Mucosa of descending colon (tissue), 3 donors: ENCODE results near the gene POLD1. TPM values are rescaled to one million over a fixed set of nuclear protein-coding genes. Genes with fewer than 3 reads are reported as not detected.

ENCODE experiments used
- ATAC-seq: fragments of 200-7000 bp; cut with Tn5 transposase; one replicate; pipeline ENCODE4 v1.9.1; 2020; ENCODE audit warnings: mild to moderate bottlenecking, moderate library complexity
- DNase-seq, 3 donors: peaks; one replicate each; pipeline ENCODE4 v3.0.0-alpha.2; 2020
- H3K36me3 ChIP-seq: fragments of 200-600 bp; one replicate; pipeline ENCODE4 v1.8.0; 2021; ENCODE audit warnings: low read depth, mild to moderate bottlenecking
- H3K4me1 ChIP-seq: fragments of 200-600 bp; one replicate; pipeline ENCODE4 v1.8.0; 2021; ENCODE audit warnings: low read depth, mild to moderate bottlenecking
- H3K4me3 ChIP-seq: fragments of 200-600 bp; one replicate; pipeline ENCODE4 v1.8.0; 2021; ENCODE audit warnings: mild to moderate bottlenecking
- H3K9me3 ChIP-seq: fragments of 200-600 bp; one replicate; pipeline ENCODE4 v1.8.0; 2021; ENCODE audit warnings: mild to moderate bottlenecking
- CTCF ChIP-seq: fragments of 200-600 bp; IDR thresholded peaks from one replicate; pipeline ENCODE4 v1.8.0; 2022; ENCODE audit warnings: antibody characterized with exemption, mild to moderate bottlenecking
- intact Hi-C, 2 donors: fragments of 100-400 bp; cut with DNase I in 1 of 2; cut with micrococcal nuclease in 1 of 2; formaldehyde crosslinking; loops; one replicate each; pipeline versions ENCODE4 v1.11.0 to v1.11.1; 2022; cut with DNase I, micrococcal nuclease
- total RNA-seq, 3 donors: library from RNA; stranded (reverse); fragmentation: NEBNext Ultra II Directional in 2 of 3; extraction: Animal tissue kit (Norgen Biotek cat#: 25700) in 2 of 3; gene quantifications; one replicate each; pipeline versions ENCODE4 v1.2.1 to v1.2.4, GENCODE V29; 2021 to 2023
- donor health status: DM: no; HTN: no; CAD: no; lungs with moderate emphysema.
- donor health status: DM: no; HTN: no; CAD: no.
- donor health status: DM: no; HTN: yes; CAD: no.

POLD1 gene
- total RNA-seq, 3 donors from 2014 or later = 20.8 to 27.9 (median 22.9) TPM

GRCh38 chr19:50466706-50467039 lies 82.5 kb downstream of the POLD1 start:
- DNase-seq = peak in 1 of 3 donors; percentile 29
- ATAC-seq = no peak
- no peak overlapping the region for H3K4me3 ChIP-seq
- intact Hi-C loops = loop anchor here in 1 of 2 donors (10.0 kb wide), 1 partner anchor 102 kb away; the partner anchor contains the start of gene NAPSA
- H3K4me1 ChIP-seq = no peaks in the 10 kb centered on the region
- no peaks in the 10 kb centered on the region for H3K9me3 ChIP-seq
- TF ChIP-seq CTCF = no peak
- no peaks in the 10 kb centered on the region for H3K36me3 ChIP-seq

DNA sequence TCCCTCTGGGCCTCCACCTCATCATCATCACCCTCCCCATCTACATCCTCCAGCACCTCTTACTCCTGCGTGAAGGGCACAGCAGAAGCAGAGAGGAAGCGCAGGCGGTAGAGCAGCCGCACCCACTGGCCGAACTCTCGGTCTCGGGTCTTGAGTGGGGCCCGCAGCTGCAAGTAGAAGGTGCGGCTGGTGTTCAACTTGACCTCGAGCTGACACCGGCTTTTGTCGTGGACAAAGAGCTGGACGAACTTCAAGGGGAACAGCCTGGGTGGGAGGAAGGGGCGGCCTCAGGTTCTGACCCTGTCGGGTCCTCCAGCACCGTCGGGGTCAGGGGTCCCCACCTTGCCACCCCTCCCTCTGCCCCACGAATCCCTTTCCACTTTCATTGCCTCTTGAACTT lies 83.4 kb downstream of the POLD1 start:
- DNase-seq (no peak), ATAC-seq (no peak)
- no peaks in the 10 kb centered on the region for H3K36me3 ChIP-seq
- no peak for TF ChIP-seq CTCF
- H3K4me1 ChIP-seq = no peaks in the 10 kb centered on the region
- no peaks in the 10 kb centered on the region for H3K9me3 ChIP-seq
- H3K4me3 ChIP-seq = no peak overlapping the region
- intact Hi-C loops = loop anchor here in 1 of 2 donors (10.0 kb wide), 1 partner anchor 103 kb away; the partner anchor contains the start of gene NAPSA

Other genes with a start within 250 kb of the POLD1 start
- not detected for gene IZUMO2, start 221.1 kb upstream of the POLD1 start, total RNA-seq
- 100 to 1,000 TPM; 268 to 606 (median 586) TPM for gene MYH14, start 180.7 kb upstream of the POLD1 start, total RNA-seq
- gene KCNC3, start 55.0 kb upstream of the POLD1 start, total RNA-seq = 1 to 10 TPM in 2 of 3 donors, under 1 TPM in 1; 0.49 to 1.5 (median 1.1) TPM
- 1 to 10 TPM; 1.8 to 3.2 (median 2.0) TPM for gene NAPSA, start 18.7 kb upstream of the POLD1 start, total RNA-seq
- gene NR1H2, start 7.9 kb upstream of the POLD1 start, total RNA-seq = 10 to 100 TPM; 69.7 to 99.5 (median 85.0) TPM
- gene SPIB, start 34.6 kb downstream of the POLD1 start, total RNA-seq = 10 to 100 TPM; 21.5 to 83.1 (median 61.6) TPM
- under 1 TPM in 2 of 3 donors, not detected in 1; 0.10 to 0.14 TPM for gene MYBPC2, start 48.5 kb downstream of the POLD1 start, total RNA-seq
- gene EMC10, start 92.2 kb downstream of the POLD1 start, total RNA-seq = 100 to 1,000 TPM in 2 of 3 donors, 10 to 100 TPM in 1; 79.6 to 121 (median 108) TPM
- 1 to 10 TPM; 1.7 to 3.0 (median 2.6) TPM for gene GARIN5A, start 92.5 kb downstream of the POLD1 start, total RNA-seq
- gene JOSD2, start 126.8 kb downstream of the POLD1 start, total RNA-seq = 10 to 100 TPM; 33.4 to 41.2 (median 37.2) TPM
- not detected for gene ASPDH, start 129.6 kb downstream of the POLD1 start, total RNA-seq
- gene LRRC4B, start 184.1 kb downstream of the POLD1 start, total RNA-seq = 1 to 10 TPM in 2 of 3 donors, under 1 TPM in 1; 0.52 to 4.8 (median 1.3) TPM